Left lung (tissue), 10 donors: ENCODE data around the gene SLFN5. TPM values are rescaled to one million over a fixed set of nuclear protein-coding genes. Genes with fewer than 3 reads are reported as not detected.

Experiments
- ATAC-seq: fragments of 200-7000 bp; cut with Tn5 transposase; one replicate; pipeline ENCODE4 v1.9.1; 2020; ENCODE audit warnings: moderate library complexity
- DNase-seq, 4 donors: peaks; one replicate each; pipeline ENCODE4 v3.0.0-alpha.2; 2013 to 2020
- H3K27ac ChIP-seq, 2 donors: fragments of 200-600 bp; sonication (generic) in 1 of 2; one replicate each; pipeline versions ENCODE4 v1.5.0 to v1.8.0; 2020 to 2021
- H3K27me3 ChIP-seq, 2 donors: fragments of 200-600 bp; sonication (generic) in 1 of 2; one replicate each; pipeline versions ENCODE4 v1.5.0 to v1.8.0; 2020 to 2021
- H3K36me3 ChIP-seq, 2 donors: fragments of 200-600 bp; sonication (generic) in 1 of 2; one replicate each; pipeline versions ENCODE4 v1.5.0 to v1.8.0; 2020 to 2021
- H3K4me1 ChIP-seq, 2 donors: fragments of 200-600 bp; one replicate each; pipeline ENCODE4 v1.8.0; 2021
- H3K4me3 ChIP-seq, 2 donors: fragments of 200-600 bp; sonication (generic) in 1 of 2; one replicate each; pipeline versions ENCODE4 v1.5.0 to v1.8.0; 2020 to 2021; ENCODE audit warnings: mild to moderate bottlenecking in 1 of 2
- H3K9me3 ChIP-seq, 2 donors: fragments of 200-600 bp; sonication (generic) in 1 of 2; one replicate each; pipeline versions ENCODE4 v1.5.0 to v1.8.0; 2020 to 2021
- intact Hi-C, 2 donors: fragments of 100-400 bp; cut with DNase I; formaldehyde crosslinking; loops; one replicate each; pipeline versions ENCODE4 v1.11.2 to v1.14.2; 2022
- polyA plus RNA-seq, 6 donors: library from polyadenylated mRNA; unstranded; fragments of 120-200 nt; gene quantifications; one replicate each; pipeline ENCODE4 v1.2.1, GENCODE V29; 2013; ENCODE audit not compliant: insufficient read length in 6 of 6
- total RNA-seq, 2 donors: library from RNA; stranded (reverse); fragmentation: NEBNext Ultra II Directional; extraction: Animal tissue kit (Norgen Biotek cat#: 25700); gene quantifications; one replicate each; pipeline ENCODE4 v1.2.1, GENCODE V29; 2021
- TF ChIP-seq, protein P1 (sequence below), 2 donors: fragments of 200-600 bp; sonication (generic) in 1 of 2; IDR thresholded peaks; one replicate each; pipeline versions ENCODE4 v1.5.0 to v1.8.0; 2021; ENCODE audit warnings: antibody characterized with exemption in 2 of 2
- donor health status: DM: no; HTN: yes; CAD: no.
- donor health status: DM: no; HTN: no; CAD: no.

SLFN5 gene
- total and polyA plus RNA-seq, 8 donors = 20.8 to 67.5 (median 22.8) TPM

DNA sequence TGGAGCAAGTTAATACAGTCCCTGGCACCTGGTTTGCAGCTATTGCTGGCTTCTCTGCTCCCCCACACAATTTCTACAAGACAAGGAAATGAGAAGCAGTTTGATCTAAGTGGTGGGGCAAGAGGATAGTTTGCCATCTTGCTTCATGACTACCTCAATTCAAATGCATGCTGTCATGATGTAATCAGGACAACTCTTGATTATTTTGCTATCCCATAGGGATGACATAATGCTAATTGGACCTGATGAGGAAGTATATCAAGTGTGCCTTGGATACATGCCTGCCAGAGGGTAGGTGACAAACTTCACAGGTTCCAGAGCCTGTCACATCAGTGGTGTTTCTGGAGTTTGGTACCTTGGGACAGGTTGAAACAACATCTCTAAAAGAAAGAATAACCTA, 40.9 kb downstream of the SLFN5 start:
- Histone ChIP-seq H3K9me3 (no peaks in the 10 kb centered on the region), H3K36me3 (no peaks in the 10 kb centered on the region), H3K4me1 (peaks cover 0 to 3% of the 10 kb centered on the region in 2 donors), H3K27me3 (no peaks in the 10 kb centered on the region), H3K27ac (no peak overlapping the region), H3K4me3 (no peak overlapping the region)
- intact Hi-C loops = no loop called here
- TF ChIP-seq, protein P1, sequence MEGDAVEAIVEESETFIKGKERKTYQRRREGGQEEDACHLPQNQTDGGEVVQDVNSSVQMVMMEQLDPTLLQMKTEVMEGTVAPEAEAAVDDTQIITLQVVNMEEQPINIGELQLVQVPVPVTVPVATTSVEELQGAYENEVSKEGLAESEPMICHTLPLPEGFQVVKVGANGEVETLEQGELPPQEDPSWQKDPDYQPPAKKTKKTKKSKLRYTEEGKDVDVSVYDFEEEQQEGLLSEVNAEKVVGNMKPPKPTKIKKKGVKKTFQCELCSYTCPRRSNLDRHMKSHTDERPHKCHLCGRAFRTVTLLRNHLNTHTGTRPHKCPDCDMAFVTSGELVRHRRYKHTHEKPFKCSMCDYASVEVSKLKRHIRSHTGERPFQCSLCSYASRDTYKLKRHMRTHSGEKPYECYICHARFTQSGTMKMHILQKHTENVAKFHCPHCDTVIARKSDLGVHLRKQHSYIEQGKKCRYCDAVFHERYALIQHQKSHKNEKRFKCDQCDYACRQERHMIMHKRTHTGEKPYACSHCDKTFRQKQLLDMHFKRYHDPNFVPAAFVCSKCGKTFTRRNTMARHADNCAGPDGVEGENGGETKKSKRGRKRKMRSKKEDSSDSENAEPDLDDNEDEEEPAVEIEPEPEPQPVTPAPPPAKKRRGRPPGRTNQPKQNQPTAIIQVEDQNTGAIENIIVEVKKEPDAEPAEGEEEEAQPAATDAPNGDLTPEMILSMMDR (IDR thresholded peaks at IDR 0.05) = no peak
- DNase-seq (no peak), ATAC-seq (no peak)

DNA sequence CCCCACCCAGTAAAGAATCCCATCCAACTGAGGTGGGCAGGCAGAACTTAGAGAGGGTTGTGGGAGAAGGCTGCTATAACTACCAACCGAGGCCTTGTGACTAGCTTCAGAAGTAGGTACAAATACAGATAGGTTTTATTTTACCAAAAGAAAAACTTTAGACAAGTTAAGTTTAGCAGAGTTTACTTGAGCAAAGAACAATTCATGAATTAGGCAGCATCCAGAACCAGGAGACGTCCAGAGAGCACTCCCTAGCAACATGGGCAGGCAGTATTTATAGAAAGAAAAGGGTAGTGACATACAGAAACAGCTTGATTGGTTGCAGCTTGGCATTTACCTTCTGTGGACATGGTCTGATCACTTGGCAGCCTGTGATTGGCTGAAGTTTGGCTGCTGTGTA, 42.1 kb downstream of the SLFN5 start:
- intact Hi-C loops = no loop called here
- Histone ChIP-seq H3K36me3 (no peaks in the 10 kb centered on the region), H3K9me3 (no peaks in the 10 kb centered on the region), H3K27ac (no peak overlapping the region), H3K4me3 (no peak overlapping the region), H3K4me1 (peaks cover 0 to 7% of the 10 kb centered on the region in 2 donors), H3K27me3 (no peaks in the 10 kb centered on the region)
- ATAC-seq = no peak
- DNase-seq = no peak
- TF ChIP-seq, protein P1 (IDR thresholded peaks at IDR 0.05) = no peak

DNA sequence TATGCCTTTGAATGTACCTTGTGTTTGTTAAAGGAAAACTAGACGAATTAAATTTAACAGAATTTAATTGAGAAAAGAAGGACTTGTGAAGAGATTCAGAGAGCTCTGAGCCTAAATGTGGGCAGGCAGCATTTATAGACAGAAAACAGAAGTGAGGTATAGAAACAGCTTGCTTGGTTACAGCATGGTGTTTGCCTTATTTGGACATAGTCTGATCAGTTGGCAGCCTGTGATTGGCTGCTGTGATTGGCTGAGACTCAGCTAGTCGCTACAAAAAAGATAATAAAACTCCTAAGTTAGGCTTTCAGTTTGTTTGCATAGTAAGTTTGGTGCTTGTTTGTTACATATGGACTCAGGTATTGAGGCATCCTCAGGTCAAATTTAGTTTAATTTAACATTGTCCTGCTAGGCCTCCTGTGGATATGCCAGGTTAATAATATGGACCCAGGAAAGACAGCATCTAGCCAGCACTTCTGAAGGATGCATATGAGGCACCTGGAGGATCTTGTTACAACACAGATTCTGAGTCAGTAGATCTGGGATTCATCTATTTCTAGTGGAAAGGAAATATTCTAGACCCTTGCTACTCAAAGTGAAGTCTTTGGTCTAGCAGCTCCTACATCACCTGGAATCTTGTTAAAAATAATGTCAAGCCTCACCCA, 43.4 kb downstream of the SLFN5 start:
- DNase-seq (peak in 1 of 4 donors; percentile 11), ATAC-seq (no peak)
- no peaks in the 10 kb centered on the region for H3K9me3 ChIP-seq
- no peaks in the 10 kb centered on the region for H3K27me3 ChIP-seq
- TF ChIP-seq, protein P1 (IDR thresholded peaks at IDR 0.05) = no peak
- no peak overlapping the region for H3K4me3 ChIP-seq
- peaks cover 0 to 7% of the 10 kb centered on the region in 2 donors for H3K4me1 ChIP-seq
- H3K36me3 ChIP-seq = no peaks in the 10 kb centered on the region
- intact Hi-C loops = no loop called here
- H3K27ac ChIP-seq = no peak overlapping the region

DNA sequence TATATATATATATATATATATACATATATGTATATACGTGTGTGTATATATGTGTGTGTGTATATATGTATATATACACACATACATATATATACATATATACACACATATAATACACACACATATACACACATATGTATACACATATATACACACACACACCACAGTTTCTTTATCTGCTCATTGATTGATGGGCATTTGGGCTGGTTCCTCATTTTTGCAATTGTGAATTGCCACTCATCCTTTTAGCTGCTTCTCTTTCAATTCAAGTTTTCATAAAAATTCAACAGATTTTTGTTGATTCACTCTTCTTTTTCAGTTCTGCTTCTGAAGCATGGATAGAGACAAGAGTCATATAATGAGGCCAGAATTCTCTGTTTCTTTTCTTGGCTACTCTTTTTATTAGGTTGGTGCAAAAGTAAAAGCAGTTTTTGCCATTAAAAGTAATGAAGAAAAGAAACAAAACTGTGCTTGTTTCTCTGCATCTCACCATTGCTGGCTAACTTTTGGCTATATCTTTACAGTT, 44.5 kb downstream of the SLFN5 start:
- intact Hi-C loops = no loop called here
- DNase-seq (no peak), ATAC-seq (no peak)
- Histone ChIP-seq H3K9me3 (no peaks in the 10 kb centered on the region), H3K27me3 (no peaks in the 10 kb centered on the region), H3K27ac (no peak overlapping the region), H3K36me3 (no peaks in the 10 kb centered on the region), H3K4me1 (peaks cover 0 to 7% of the 10 kb centered on the region in 2 donors), H3K4me3 (no peak overlapping the region)
- TF ChIP-seq, protein P1 (IDR thresholded peaks at IDR 0.05) = no peak

DNA sequence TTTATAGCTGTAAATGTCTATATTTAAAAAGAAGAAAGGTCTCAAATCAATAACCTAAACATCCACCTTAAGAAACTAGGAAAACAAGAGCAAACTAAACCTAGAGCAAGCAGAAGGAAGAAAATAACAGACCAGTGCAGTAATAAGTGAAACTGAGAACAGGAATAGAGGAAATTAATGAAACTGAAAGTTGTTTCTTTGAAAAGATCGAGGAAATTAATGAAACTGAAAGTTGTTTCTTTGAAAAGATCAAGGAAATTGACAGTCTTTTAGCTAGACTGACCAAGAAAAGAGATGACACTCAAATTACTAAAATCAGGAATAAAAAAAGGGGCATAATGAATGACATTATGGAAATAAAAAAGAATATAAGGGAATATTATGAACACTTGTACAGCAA, 46.4 kb downstream of the SLFN5 start:
- no peak for ATAC-seq
- TF ChIP-seq, protein P1 (IDR thresholded peaks at IDR 0.05) = no peak
- no peak for DNase-seq
- Histone ChIP-seq H3K27ac (no peak overlapping the region), H3K36me3 (no peaks in the 10 kb centered on the region), H3K4me1 (peaks cover 0 to 7% of the 10 kb centered on the region in 2 donors), H3K27me3 (no peaks in the 10 kb centered on the region), H3K9me3 (no peaks in the 10 kb centered on the region), H3K4me3 (no peak overlapping the region)
- intact Hi-C loops = no loop called here
